ENCODE results near the gene NKX3-2. TPM values are rescaled to one million over a fixed set of nuclear protein-coding genes. Genes with fewer than 3 reads are reported as not detected.

Gene NKX3-2
- total and polyA plus RNA-seq, 2 donors, result under 0.01 to 0.05 TPM

DNA sequence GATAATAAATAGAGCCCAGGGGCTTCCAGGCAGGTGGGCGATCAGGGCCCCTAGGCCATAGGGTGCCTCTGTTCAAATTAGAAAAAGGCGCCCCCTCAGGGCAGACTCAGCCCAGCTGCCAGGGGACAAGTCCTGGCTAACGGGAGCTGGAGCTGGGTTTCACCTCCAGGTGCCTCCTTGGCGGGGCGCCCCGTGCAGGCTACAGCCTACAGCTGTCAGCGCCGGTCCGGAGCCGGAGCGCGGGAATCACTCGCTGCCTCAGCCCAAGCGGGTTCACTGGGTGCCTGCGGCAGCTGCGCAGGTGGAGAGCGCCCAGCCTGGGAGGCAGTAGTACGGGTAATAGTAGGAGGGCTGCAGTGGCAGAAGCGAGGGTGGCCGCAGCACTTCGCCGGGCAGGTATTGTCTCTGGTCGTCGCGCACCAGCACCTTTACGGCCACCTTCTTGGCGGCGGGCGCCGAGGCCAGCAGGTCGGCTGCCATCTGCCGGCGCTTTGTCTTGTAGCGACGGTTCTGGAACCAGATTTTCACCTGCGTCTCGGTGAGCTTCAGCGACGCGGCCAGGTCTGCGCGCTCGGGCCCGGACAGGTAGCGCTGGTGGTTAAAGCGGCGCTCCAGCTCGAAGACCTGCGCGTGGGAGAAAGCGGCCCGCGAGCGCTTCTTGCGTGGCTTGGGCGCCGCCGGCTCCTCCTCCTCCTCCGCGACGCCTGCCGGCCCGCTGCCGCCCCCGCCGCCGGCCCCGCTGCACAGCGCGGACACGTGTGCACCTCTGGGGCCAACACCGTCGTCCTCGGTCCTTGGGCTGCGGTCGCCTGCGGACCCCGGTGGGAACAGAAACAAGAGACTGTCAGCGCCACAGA lies 2.4 kb downstream of the NKX3-2 start:
- WGBS, result 3% methylated on average over 79 of the region's 79 CpGs
- peaks cover 12 to 26% of the 10 kb centered on the region in 2 donors for H3K9me3 ChIP-seq (ENCODE audit: control insufficient read depth in 2 of 2, insufficient read depth in 1 of 2, low read length in 1 of 2)
- peaks cover 20 to 23% of the 10 kb centered on the region in 2 donors for H3K4me1 ChIP-seq (ENCODE audit: control insufficient read depth in 2 of 2, insufficient read depth in 2 of 2, low read length in 2 of 2)
- H3K4me3 ChIP-seq (ENCODE audit: low read length in 2 of 2), result peak overlapping the region in 1 of 2 donors; percentile 19
- H3K27ac ChIP-seq (ENCODE audit: low read depth in 1 of 2, low read length in 1 of 2), result no peak overlapping the region
- DNase-seq (ENCODE audit: low read depth in 6 of 9, low spot score in 9 of 9), result peak in 1 of 9 donors; percentile 46
- H3K36me3 ChIP-seq (ENCODE audit: control insufficient read depth in 2 of 2, insufficient read depth in 2 of 2, low read length in 1 of 2), result no peaks in the 10 kb centered on the region
- H3K27me3 ChIP-seq (ENCODE audit: control insufficient read depth in 2 of 2, insufficient read depth in 1 of 2, low read length in 1 of 2), result peaks cover 86 to 100% of the 10 kb centered on the region in 2 donors

DNA sequence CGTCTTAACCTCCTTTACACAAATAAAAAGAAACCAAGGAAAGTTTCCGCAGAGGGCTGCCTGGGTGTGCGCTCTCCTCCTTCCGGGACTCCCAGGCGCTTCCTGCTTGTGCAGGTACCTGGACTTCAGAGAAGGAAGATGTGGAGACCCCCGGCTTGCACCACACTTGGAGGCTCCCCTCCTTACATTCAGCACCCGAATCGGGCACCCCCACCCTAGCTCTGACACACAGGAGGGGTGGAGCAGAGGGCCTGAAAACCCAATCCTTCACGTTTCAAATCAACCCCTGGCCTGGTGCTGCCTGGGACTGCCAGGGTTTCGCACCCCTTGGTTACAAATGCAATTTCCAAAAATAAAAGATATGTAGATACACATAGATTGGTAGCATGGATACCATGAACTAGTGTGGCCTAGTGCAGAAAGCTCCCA lies 3.1 kb downstream of the NKX3-2 start:
- Histone ChIP-seq H3K9me3 (ENCODE audit: control insufficient read depth in 2 of 2, insufficient read depth in 1 of 2, low read length in 1 of 2) (peaks cover 13 to 24% of the 10 kb centered on the region in 2 donors), H3K36me3 (ENCODE audit: control insufficient read depth in 2 of 2, insufficient read depth in 2 of 2, low read length in 1 of 2) (no peaks in the 10 kb centered on the region), H3K27ac (ENCODE audit: low read depth in 1 of 2, low read length in 1 of 2) (no peak overlapping the region), H3K27me3 (ENCODE audit: control insufficient read depth in 2 of 2, insufficient read depth in 1 of 2, low read length in 1 of 2) (peaks cover 84 to 100% of the 10 kb centered on the region in 2 donors), H3K4me1 (ENCODE audit: control insufficient read depth in 2 of 2, insufficient read depth in 2 of 2, low read length in 2 of 2) (peaks cover 17 to 20% of the 10 kb centered on the region in 2 donors), H3K4me3 (ENCODE audit: low read length in 2 of 2) (no peak overlapping the region)
- DNase-seq (ENCODE audit: low read depth in 6 of 9, low spot score in 9 of 9), result peak in 1 of 9 donors; percentile 23
- 17% methylated on average over 10 of the region's 10 CpGs for WGBS

DNA sequence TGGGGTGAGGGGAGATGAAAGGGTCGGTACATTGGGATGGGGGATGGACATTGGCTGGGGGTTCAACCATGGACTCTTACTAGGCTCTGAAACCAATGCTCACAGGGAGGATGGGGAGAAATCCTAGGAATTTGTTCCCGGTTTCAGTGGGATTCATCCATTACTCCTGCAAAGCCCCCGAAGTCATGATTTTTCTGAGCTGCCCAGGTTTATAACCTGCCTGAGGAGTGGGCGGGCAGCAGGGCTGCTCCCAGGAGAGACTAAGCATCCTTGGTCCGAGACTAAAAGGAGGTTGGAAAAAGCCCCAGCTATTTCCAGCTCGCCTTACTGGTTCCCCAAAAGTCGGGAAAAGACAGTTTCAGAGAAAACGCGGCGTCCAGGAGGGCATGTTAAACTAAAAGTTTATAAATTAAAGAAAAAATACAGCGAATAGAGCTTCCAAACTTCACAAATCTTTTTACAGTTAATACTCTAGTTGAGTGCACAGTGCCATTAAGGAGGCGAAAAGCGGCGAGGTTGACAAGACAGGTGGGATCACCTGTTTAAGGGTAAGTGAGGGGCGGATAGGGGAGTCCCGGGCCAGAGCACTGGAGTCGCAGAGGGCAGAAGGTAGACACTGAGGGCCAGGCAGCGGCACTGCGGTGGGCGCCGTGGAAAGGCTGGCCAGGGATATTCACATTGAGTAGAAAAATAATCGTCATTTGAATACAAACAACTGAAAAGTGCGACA lies 3.7 kb downstream of the NKX3-2 start:
- Histone ChIP-seq H3K27ac (ENCODE audit: low read depth in 1 of 2, low read length in 1 of 2) (no peak overlapping the region), H3K27me3 (ENCODE audit: control insufficient read depth in 2 of 2, insufficient read depth in 1 of 2, low read length in 1 of 2) (peaks cover 87 to 100% of the 10 kb centered on the region in 2 donors), H3K4me1 (ENCODE audit: control insufficient read depth in 2 of 2, insufficient read depth in 2 of 2, low read length in 2 of 2) (peaks cover 17 to 20% of the 10 kb centered on the region in 2 donors), H3K9me3 (ENCODE audit: control insufficient read depth in 2 of 2, insufficient read depth in 1 of 2, low read length in 1 of 2) (peaks cover 13 to 24% of the 10 kb centered on the region in 2 donors), H3K36me3 (ENCODE audit: control insufficient read depth in 2 of 2, insufficient read depth in 2 of 2, low read length in 1 of 2) (no peaks in the 10 kb centered on the region), H3K4me3 (ENCODE audit: low read length in 2 of 2) (no peak overlapping the region)
- WGBS, result 12% methylated on average over 23 of the region's 23 CpGs
- DNase-seq (ENCODE audit: low read depth in 6 of 9, low spot score in 9 of 9), result peak in 1 of 9 donors; percentile 4

- peaks cover 13 to 24% of the 10 kb centered on the region in 2 donors for H3K9me3 ChIP-seq (ENCODE audit: control insufficient read depth in 2 of 2, insufficient read depth in 1 of 2, low read length in 1 of 2)
- H3K27me3 ChIP-seq (ENCODE audit: control insufficient read depth in 2 of 2, insufficient read depth in 1 of 2, low read length in 1 of 2), result peaks cover 93 to 100% of the 10 kb centered on the region in 2 donors
- no peaks in the 10 kb centered on the region for H3K36me3 ChIP-seq (ENCODE audit: control insufficient read depth in 2 of 2, insufficient read depth in 2 of 2, low read length in 1 of 2)
- H3K27ac ChIP-seq (ENCODE audit: low read depth in 1 of 2, low read length in 1 of 2), result no peak overlapping the region
- H3K4me3 ChIP-seq (ENCODE audit: low read length in 2 of 2), result no peak overlapping the region
- peaks cover 13 to 20% of the 10 kb centered on the region in 2 donors for H3K4me1 ChIP-seq (ENCODE audit: control insufficient read depth in 2 of 2, insufficient read depth in 2 of 2, low read length in 2 of 2)
- DNase-seq (ENCODE audit: low read depth in 6 of 9, low spot score in 9 of 9), result peak in 1 of 9 donors; percentile 8
- WGBS, result 9% methylated on average over 42 of the region's 42 CpGs
Measured at GRCh38 chr4:13539619-13540445, 4.5 kb downstream of the NKX3-2 start.

- 5% methylated on average over 23 of the region's 23 CpGs for WGBS
- peak in 1 of 9 donors; percentile 21 for DNase-seq (ENCODE audit: low read depth in 6 of 9, low spot score in 9 of 9)
- Histone ChIP-seq H3K27ac (ENCODE audit: low read depth in 1 of 2, low read length in 1 of 2) (no peak overlapping the region), H3K36me3 (ENCODE audit: control insufficient read depth in 2 of 2, insufficient read depth in 2 of 2, low read length in 1 of 2) (no peaks in the 10 kb centered on the region), H3K9me3 (ENCODE audit: control insufficient read depth in 2 of 2, insufficient read depth in 1 of 2, low read length in 1 of 2) (peaks cover 13 to 24% of the 10 kb centered on the region in 2 donors), H3K4me1 (ENCODE audit: control insufficient read depth in 2 of 2, insufficient read depth in 2 of 2, low read length in 2 of 2) (peaks cover 10 to 15% of the 10 kb centered on the region in 2 donors), H3K27me3 (ENCODE audit: control insufficient read depth in 2 of 2, insufficient read depth in 1 of 2, low read length in 1 of 2) (peaks cover 93 to 100% of the 10 kb centered on the region in 2 donors), H3K4me3 (ENCODE audit: low read length in 2 of 2) (no peak overlapping the region)
Measured at GRCh38 chr4:13539047-13539618, 5.2 kb downstream of the NKX3-2 start.

DNA sequence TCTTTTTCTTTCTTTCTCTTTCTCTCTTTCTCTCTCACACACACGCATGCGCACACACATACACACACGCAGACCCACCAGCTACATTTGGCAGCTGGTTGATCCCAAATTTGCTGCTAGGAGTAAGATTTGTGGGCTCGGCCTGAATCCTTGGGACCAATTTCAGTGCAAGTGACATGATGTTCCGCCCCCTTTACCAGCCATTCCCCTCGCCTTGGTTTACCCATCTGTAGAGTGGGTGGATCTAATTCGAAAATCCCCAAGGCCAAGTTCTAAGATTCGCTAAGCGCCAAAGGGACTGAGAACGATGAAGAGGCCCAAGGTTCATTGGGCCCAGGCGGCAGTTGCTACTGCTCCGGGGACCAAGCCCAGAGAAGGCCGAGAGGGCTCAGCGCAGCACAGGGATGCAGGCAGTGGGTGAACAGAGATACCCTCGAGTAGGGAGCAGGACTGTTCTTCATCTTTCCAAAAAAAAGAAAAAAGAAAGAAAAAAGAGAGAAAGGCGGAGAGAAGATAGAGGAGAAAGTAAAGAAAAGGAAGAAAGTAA lies 5.8 kb downstream of the NKX3-2 start:
- H3K27me3 ChIP-seq (ENCODE audit: control insufficient read depth in 2 of 2, insufficient read depth in 1 of 2, low read length in 1 of 2), result peaks cover 93 to 100% of the 10 kb centered on the region in 2 donors
- 25% methylated on average over 16 of the region's 16 CpGs for WGBS
- peaks cover 15 to 24% of the 10 kb centered on the region in 2 donors for H3K9me3 ChIP-seq (ENCODE audit: control insufficient read depth in 2 of 2, insufficient read depth in 1 of 2, low read length in 1 of 2)
- H3K4me3 ChIP-seq (ENCODE audit: low read length in 2 of 2), result no peak overlapping the region
- peak in 1 of 9 donors; percentile 4 for DNase-seq (ENCODE audit: low read depth in 6 of 9, low spot score in 9 of 9)
- no peak overlapping the region for H3K27ac ChIP-seq (ENCODE audit: low read depth in 1 of 2, low read length in 1 of 2)
- no peaks in the 10 kb centered on the region for H3K36me3 ChIP-seq (ENCODE audit: control insufficient read depth in 2 of 2, insufficient read depth in 2 of 2, low read length in 1 of 2)
- peaks cover 8 to 11% of the 10 kb centered on the region in 2 donors for H3K4me1 ChIP-seq (ENCODE audit: control insufficient read depth in 2 of 2, insufficient read depth in 2 of 2, low read length in 2 of 2)

DNA sequence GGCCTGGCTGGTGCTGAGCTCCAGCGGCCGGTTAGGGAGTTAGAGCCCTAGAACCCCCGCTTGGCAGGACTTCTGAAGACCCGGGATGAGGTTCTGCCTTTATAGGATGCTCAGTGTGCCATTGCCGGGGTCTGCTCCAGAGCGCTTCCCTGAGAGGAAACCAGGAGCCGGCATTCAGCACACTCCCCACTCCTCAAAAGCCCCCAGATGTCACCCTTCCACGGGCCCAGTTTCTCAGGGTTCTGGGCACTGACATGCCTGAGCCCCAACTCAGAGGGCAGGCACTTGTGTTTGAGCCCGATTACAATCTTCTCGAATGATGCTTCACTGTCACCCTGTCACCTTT lies 6.5 kb downstream of the NKX3-2 start:
- WGBS, result 9% methylated on average over 10 of the region's 10 CpGs
- Histone ChIP-seq H3K4me3 (ENCODE audit: low read length in 2 of 2) (no peak overlapping the region), H3K36me3 (ENCODE audit: control insufficient read depth in 2 of 2, insufficient read depth in 2 of 2, low read length in 1 of 2) (no peaks in the 10 kb centered on the region), H3K4me1 (ENCODE audit: control insufficient read depth in 2 of 2, insufficient read depth in 2 of 2, low read length in 2 of 2) (peaks cover 8 to 11% of the 10 kb centered on the region in 2 donors), H3K27me3 (ENCODE audit: control insufficient read depth in 2 of 2, insufficient read depth in 1 of 2, low read length in 1 of 2) (peaks cover 91 to 99% of the 10 kb centered on the region in 2 donors), H3K9me3 (ENCODE audit: control insufficient read depth in 2 of 2, insufficient read depth in 1 of 2, low read length in 1 of 2) (peaks cover 15 to 24% of the 10 kb centered on the region in 2 donors), H3K27ac (ENCODE audit: low read depth in 1 of 2, low read length in 1 of 2) (no peak overlapping the region)
- DNase-seq (ENCODE audit: low read depth in 6 of 9, low spot score in 9 of 9), result peak in 1 of 9 donors; percentile 37
